Erythroblast (primary cell): ENCODE measurements around the gene ZNF488.

ENCODE experiments used
- GATA1 ChIP-seq: IDR thresholded peaks from 2 replicates; pipeline ENCODE4 v1.6.1; 2011; ENCODE audit warnings: low read depth, mild to moderate bottlenecking, control low read depth, low read length, moderate library complexity
- POLR2A ChIP-seq: IDR thresholded peaks from 2 replicates; pipeline ENCODE4 v1.6.1; 2011; ENCODE audit warnings: mild to moderate bottlenecking, low read length

GRCh38 chr10:47371629-47372485 lies 12.2 kb downstream of the ZNF488 start:
- TF ChIP-seq POLR2A (no peak), GATA1 (no peak)
